ENCODE results near the gene TMEM8B. TPM values are rescaled to one million over a fixed set of nuclear protein-coding genes. Genes with fewer than 3 reads are reported as not detected.

The TMEM8B gene
- total and polyA plus RNA-seq, 9 of the 15 experiments (the other 6 are each of a cell fraction or from before 2014, with no cell fraction given): 0.01 to 2.2 (median 1.1) TPM

- TF ChIP-seq, protein P1, sequence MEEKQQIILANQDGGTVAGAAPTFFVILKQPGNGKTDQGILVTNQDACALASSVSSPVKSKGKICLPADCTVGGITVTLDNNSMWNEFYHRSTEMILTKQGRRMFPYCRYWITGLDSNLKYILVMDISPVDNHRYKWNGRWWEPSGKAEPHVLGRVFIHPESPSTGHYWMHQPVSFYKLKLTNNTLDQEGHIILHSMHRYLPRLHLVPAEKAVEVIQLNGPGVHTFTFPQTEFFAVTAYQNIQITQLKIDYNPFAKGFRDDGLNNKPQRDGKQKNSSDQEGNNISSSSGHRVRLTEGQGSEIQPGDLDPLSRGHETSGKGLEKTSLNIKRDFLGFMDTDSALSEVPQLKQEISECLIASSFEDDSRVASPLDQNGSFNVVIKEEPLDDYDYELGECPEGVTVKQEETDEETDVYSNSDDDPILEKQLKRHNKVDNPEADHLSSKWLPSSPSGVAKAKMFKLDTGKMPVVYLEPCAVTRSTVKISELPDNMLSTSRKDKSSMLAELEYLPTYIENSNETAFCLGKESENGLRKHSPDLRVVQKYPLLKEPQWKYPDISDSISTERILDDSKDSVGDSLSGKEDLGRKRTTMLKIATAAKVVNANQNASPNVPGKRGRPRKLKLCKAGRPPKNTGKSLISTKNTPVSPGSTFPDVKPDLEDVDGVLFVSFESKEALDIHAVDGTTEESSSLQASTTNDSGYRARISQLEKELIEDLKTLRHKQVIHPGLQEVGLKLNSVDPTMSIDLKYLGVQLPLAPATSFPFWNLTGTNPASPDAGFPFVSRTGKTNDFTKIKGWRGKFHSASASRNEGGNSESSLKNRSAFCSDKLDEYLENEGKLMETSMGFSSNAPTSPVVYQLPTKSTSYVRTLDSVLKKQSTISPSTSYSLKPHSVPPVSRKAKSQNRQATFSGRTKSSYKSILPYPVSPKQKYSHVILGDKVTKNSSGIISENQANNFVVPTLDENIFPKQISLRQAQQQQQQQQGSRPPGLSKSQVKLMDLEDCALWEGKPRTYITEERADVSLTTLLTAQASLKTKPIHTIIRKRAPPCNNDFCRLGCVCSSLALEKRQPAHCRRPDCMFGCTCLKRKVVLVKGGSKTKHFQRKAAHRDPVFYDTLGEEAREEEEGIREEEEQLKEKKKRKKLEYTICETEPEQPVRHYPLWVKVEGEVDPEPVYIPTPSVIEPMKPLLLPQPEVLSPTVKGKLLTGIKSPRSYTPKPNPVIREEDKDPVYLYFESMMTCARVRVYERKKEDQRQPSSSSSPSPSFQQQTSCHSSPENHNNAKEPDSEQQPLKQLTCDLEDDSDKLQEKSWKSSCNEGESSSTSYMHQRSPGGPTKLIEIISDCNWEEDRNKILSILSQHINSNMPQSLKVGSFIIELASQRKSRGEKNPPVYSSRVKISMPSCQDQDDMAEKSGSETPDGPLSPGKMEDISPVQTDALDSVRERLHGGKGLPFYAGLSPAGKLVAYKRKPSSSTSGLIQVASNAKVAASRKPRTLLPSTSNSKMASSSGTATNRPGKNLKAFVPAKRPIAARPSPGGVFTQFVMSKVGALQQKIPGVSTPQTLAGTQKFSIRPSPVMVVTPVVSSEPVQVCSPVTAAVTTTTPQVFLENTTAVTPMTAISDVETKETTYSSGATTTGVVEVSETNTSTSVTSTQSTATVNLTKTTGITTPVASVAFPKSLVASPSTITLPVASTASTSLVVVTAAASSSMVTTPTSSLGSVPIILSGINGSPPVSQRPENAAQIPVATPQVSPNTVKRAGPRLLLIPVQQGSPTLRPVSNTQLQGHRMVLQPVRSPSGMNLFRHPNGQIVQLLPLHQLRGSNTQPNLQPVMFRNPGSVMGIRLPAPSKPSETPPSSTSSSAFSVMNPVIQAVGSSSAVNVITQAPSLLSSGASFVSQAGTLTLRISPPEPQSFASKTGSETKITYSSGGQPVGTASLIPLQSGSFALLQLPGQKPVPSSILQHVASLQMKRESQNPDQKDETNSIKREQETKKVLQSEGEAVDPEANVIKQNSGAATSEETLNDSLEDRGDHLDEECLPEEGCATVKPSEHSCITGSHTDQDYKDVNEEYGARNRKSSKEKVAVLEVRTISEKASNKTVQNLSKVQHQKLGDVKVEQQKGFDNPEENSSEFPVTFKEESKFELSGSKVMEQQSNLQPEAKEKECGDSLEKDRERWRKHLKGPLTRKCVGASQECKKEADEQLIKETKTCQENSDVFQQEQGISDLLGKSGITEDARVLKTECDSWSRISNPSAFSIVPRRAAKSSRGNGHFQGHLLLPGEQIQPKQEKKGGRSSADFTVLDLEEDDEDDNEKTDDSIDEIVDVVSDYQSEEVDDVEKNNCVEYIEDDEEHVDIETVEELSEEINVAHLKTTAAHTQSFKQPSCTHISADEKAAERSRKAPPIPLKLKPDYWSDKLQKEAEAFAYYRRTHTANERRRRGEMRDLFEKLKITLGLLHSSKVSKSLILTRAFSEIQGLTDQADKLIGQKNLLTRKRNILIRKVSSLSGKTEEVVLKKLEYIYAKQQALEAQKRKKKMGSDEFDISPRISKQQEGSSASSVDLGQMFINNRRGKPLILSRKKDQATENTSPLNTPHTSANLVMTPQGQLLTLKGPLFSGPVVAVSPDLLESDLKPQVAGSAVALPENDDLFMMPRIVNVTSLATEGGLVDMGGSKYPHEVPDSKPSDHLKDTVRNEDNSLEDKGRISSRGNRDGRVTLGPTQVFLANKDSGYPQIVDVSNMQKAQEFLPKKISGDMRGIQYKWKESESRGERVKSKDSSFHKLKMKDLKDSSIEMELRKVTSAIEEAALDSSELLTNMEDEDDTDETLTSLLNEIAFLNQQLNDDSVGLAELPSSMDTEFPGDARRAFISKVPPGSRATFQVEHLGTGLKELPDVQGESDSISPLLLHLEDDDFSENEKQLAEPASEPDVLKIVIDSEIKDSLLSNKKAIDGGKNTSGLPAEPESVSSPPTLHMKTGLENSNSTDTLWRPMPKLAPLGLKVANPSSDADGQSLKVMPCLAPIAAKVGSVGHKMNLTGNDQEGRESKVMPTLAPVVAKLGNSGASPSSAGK (IDR thresholded peaks at IDR 0.05): no peak
- TF ChIP-seq CREM (IDR thresholded peaks at IDR 0.05; ENCODE audit: low read depth): peak; percentile 68
- 0 out of 2 replicates have a peak, but pooled peaks have one; percentile 12 for TF ChIP-seq NFIC (IDR thresholded peaks at IDR 0.05)
- TF ChIP-seq MTA3 (IDR thresholded peaks at IDR 0.05; ENCODE audit: borderline replicate concordance): peak; percentile 50; the same call in 1 of the 2 replicates
- TF ChIP-seq TRIM24 (IDR thresholded peaks at IDR 0.05): peak in 1 of 2 experiments; percentile 39; a peak in 1 of 4 replicates
- TF ChIP-seq NELFE (IDR thresholded peaks at IDR 0.05; ENCODE audit: insufficient read depth, insufficient read length): no peak
- peak in 1 of 2 experiments; percentile 43; a peak in 2 of 4 replicates for TF ChIP-seq RAD21 (CRISPR knock-in tag; conservative IDR thresholded peaks at IDR 0.05 in 1 of 2, IDR thresholded peaks at IDR 0.05 in 1 of 2)
- TF ChIP-seq FOXJ2 (tag; IDR thresholded peaks at IDR 0.05): no peak
- TF ChIP-seq MYNN (IDR thresholded peaks at IDR 0.05): peak; percentile 82
- no peak for TF ChIP-seq MYNN (CRISPR knock-in tag; IDR thresholded peaks at IDR 0.05)
- TF ChIP-seq SMARCA4 (IDR thresholded peaks at IDR 0.05): peak; percentile 64
- peak; percentile 57; the same call in 1 of the 2 replicates for TF ChIP-seq GABPA (tag; conservative IDR thresholded peaks at IDR 0.05; ENCODE audit: low read depth)
- no peak for TF ChIP-seq KLF13 (tag; IDR thresholded peaks at IDR 0.05; ENCODE audit: borderline replicate concordance, low read depth)
- no peak for TF ChIP-seq RBBP5 (IDR thresholded peaks at IDR 0.05; ENCODE audit: borderline replicate concordance, insufficient read depth, low read length, poor library complexity, severe bottlenecking)
- TF ChIP-seq ATF1 (CRISPR knock-in tag; IDR thresholded peaks at IDR 0.05): no peak
- TF ChIP-seq ATF1 (tag; IDR thresholded peaks at IDR 0.05): 0 out of 2 replicates have a peak, but pooled peaks have one; percentile 45
- TF ChIP-seq MEIS2 (IDR thresholded peaks at IDR 0.05; ENCODE audit: partially characterized antibody): no peak
- TF ChIP-seq MEF2D (tag; conservative IDR thresholded peaks at IDR 0.05; ENCODE audit: low read depth): 0 out of 2 replicates have a peak, but pooled peaks have one; percentile 12
These were observed 85.3 kb downstream of the TMEM8B start (continued) for GRCh38 chr9:35914301-35914807.
